Measurements from ENCODE around the gene SH3TC1. TPM values are rescaled to one million over a fixed set of nuclear protein-coding genes. Genes with fewer than 3 reads are reported as not detected.

The SH3TC1 gene
- total and polyA plus RNA-seq, 12 donors: 1.5 to 58.7 (median 22.0) TPM

- no peak overlapping the region for H3K4me3 ChIP-seq
- peak in 3 of 7 donors; percentile 42 to 55 (median 43) for DNase-seq
- H3K9me3 ChIP-seq (replicated peaks in 1 of 3): no peaks in the 10 kb centered on the region
- TF ChIP-seq CTCF (IDR thresholded peaks at IDR 0.05): no peak
- TF ChIP-seq POLR2A (IDR thresholded peaks at IDR 0.05): no peak
- WGBS, 4 donors: 63 to 74% (median 65%) methylated on average over 6 to 12 of the region's 12 CpGs
- no peak overlapping the region for H3K27ac ChIP-seq
- H3K27me3 ChIP-seq: no peaks in the 10 kb centered on the region
- intact Hi-C loops (cut with DNase I): no loop called here
- H3K4me1 ChIP-seq (replicated peaks in 1 of 2): peaks cover 17 to 25% of the 10 kb centered on the region in 2 donors
- H3K36me3 ChIP-seq (replicated peaks in 1 of 2): no peaks in the 10 kb centered on the region
These were observed 11.0 kb upstream of the SH3TC1 start for GRCh38 chr4:8188085-8188484.

DNA sequence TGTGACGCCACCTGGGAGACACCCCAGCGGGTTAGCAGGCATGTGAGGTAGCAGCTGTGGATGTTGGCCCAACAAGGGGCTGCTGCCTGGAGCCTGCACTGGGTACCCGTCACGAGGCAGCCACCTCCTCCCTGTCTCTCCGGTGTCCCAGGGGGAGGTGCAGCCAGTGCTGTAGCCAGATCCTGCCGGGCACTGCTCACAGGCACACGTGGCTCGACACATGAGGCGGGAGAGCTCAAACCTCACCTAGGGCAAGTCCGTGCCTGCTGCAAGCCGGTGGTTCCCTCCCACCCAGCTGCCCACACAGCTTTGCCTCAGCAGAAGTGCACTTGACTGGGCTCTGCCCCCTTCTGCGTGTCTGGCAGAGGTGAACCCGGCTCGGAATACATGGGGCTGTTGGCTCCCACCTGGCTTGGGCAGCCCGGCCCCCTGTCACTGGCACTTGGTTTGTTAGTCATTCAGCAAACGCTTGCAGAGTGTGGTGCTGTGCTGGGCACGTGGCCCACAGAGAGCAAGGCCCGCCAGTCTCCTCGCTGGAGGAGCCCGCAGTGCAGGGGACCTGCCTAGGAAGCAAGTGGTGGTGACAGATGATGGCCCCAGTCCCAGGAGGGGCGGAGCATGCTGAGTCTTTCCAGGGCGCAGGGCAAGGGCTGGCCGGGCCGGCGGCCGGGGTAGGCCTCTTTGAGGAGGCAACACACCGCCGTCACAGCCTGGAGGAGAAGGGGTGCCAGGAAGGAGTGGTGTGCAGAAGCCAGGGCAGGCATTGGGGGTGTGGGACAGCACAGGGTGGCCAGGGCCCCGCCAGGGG is 10.1 kb upstream of the SH3TC1 start:
- peak in 5 of 7 donors; percentile 36 to 74 (median 63) for DNase-seq
- Histone ChIP-seq H3K4me1 (replicated peaks in 1 of 2) (peaks cover 17 to 24% of the 10 kb centered on the region in 2 donors), H3K27ac (peak overlapping the region in 4 of 5 donors; percentile 8 to 94 (median 73)), H3K9me3 (replicated peaks in 1 of 3) (no peaks in the 10 kb centered on the region), H3K4me3 (no peak overlapping the region), H3K36me3 (replicated peaks in 1 of 2) (no peaks in the 10 kb centered on the region), H3K27me3 (no peaks in the 10 kb centered on the region)
- 62 to 74% (median 73%) methylated on average over 16 to 29 of the region's 29 CpGs for WGBS, 4 donors
- intact Hi-C loops (cut with DNase I): no loop called here
- TF ChIP-seq CTCF (IDR thresholded peaks at IDR 0.05): no peak
- TF ChIP-seq POLR2A (IDR thresholded peaks at IDR 0.05): no peak

GRCh38 chr4:8189551-8190466 is 9.3 kb upstream of the SH3TC1 start:
- no peaks in the 10 kb centered on the region for H3K9me3 ChIP-seq (replicated peaks in 1 of 3)
- H3K27ac ChIP-seq: peak overlapping the region in 4 of 5 donors; percentile 59 to 94 (median 85)
- H3K4me3 ChIP-seq: no peak overlapping the region

More at GRCh38 chr4:8189551-8190466, 9.3 kb upstream of the SH3TC1 start:
- Histone ChIP-seq H3K36me3 (replicated peaks in 1 of 2) (no peaks in the 10 kb centered on the region), H3K4me1 (replicated peaks in 1 of 2) (peaks cover 17 to 24% of the 10 kb centered on the region in 2 donors), H3K27me3 (no peaks in the 10 kb centered on the region)
- intact Hi-C loops (cut with DNase I): no loop called here
- TF ChIP-seq CTCF (IDR thresholded peaks at IDR 0.05) (no peak), POLR2A (IDR thresholded peaks at IDR 0.05) (no peak)
- no peak for DNase-seq
- whole genome bisulfite sequencing, 4 donors: 88 to 92% (median 90%) methylated on average over 19 to 26 of the region's 26 CpGs

All from adrenal gland (tissue), 12 donors.